Fibroblast of skin of back (primary cell): ENCODE results near the gene TMEM221. TPM values are rescaled to one million over a fixed set of nuclear protein-coding genes. Genes with fewer than 3 reads are reported as not detected.
"Not testable (repeated sequence)": the region's sequence is repeated elsewhere in the genome, so short reads cannot be mapped to it uniquely, and the experiment has no call there.

Experiments used
- DNase-seq: peaks from one replicate; pipeline ENCODE4 v3.0.0-alpha.2; 2013
- polyA plus RNA-seq, 2 experiments: library from polyadenylated mRNA; unstranded; fragments of 120-200 nt; gene quantifications; one replicate each; pipeline ENCODE4 v1.2.1, GENCODE V29; 2013; ENCODE audit not compliant: insufficient read length in 2 of 2

TMEM221 gene
- 0.14 TPM for polyA plus RNA-seq (2013, experiment 1 of 2; ENCODE audit: insufficient read length)
- 0.11 TPM for polyA plus RNA-seq (2013, experiment 2 of 2; ENCODE audit: insufficient read length)

GRCh38 chr19:17448131-17448967 is at the start of gene TMEM221:
Gene TMEM221 (minus strand): TSS chr19:17448668. CDS start chr19:17448462, 206 bp downstream.
- DNase-seq: peak; percentile 31

DNA sequence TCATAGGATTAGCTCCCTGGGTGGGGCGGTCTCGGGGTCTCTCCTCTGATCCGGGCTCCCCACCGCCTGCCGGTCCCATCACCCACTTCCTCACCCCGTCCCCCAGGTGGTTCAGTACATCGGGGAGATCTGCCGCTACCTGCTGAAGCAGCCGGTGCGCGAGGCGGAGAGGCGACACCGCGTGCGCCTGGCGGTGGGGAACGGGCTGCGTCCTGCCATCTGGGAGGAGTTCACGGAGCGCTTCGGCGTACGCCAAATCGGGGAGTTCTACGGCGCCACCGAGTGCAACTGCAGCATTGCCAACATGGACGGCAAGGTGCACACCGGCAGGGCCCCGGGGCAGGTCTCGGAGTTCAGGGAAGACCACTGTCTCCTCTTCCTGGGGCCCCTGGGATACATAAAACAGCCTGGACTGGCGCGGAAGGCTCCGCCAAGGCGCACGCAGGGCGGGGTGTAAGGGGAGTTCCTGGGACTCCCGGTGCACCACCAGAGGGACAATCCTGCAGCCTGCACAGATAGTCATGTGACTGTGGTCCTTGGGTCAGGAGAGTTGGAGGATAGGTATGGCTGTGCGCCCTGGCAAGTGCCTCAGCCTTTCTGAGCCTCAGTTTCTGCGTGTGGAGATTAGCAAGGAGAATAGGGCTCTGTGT is 48.8 kb upstream of the TMEM221 start:
- no peak for DNase-seq

DNA sequence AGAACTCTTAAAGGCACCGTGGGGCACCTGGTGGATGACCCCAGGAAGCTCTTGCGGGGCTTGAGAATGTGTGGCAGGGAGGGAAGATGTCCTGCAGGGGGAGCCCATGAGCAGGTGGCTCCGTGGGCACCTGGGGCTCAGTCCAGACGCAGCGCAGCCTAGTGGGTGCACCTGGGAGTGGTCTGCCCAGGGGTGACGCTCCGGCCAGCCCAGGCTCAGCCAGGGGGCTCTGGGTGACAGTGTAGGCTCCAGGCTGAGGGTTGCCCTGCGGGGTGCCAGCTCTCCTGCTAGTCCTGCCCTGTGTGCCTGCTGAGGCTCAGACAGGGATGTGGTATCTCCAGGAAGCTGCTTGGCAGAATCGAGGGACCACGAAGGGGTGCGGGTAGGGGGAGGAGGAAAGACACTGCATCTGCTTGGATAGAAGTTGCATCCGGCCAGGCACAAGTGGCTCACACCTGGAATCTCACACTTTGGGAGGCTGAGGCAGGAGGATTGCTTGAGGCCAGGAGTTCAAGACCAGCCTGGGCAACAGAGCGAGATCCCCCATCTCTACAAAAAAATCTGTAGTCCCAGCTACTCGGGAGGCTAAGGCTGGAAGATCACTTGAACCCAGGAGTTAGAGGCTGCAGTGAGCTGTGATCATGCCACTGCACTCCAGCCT is 48.0 kb upstream of the TMEM221 start:
- peak; percentile 73 for DNase-seq

DNA sequence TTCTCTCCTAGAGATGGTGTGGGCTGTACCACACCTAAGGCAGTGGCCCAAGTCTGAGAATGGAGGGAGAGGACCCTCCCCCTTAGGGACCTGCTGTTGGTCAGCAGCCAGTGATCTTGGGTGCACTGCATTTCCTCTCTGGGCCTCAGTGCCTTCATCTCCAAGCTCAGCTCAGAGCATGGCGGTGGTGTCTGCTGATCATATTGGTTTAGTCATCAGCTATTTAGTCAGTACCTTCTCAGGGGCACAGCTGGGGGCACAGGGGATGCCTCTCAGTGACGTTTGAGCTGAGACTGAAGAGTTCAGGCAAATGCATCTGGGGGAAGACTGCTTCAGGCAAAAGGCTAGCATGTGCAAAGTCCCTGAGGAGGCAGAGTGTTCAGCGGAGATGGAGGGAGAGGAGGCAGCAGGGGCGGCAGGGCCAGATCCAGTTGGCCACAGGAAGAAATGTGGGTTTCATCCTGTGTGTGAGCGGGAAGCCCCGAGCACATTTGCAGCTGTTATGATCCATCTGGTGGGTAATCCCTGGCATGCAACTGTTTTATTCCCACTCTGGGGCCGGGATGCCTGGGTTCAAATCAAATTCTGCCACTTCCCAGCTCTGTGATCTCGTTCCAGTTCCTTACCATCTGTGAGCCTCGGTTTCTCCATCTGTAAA is 47.3 kb upstream of the TMEM221 start:
- DNase-seq: no peak

- DNase-seq: peak; percentile 86
Observed at GRCh38 chr19:17491287-17491686, 42.8 kb upstream of the TMEM221 start.

DNA sequence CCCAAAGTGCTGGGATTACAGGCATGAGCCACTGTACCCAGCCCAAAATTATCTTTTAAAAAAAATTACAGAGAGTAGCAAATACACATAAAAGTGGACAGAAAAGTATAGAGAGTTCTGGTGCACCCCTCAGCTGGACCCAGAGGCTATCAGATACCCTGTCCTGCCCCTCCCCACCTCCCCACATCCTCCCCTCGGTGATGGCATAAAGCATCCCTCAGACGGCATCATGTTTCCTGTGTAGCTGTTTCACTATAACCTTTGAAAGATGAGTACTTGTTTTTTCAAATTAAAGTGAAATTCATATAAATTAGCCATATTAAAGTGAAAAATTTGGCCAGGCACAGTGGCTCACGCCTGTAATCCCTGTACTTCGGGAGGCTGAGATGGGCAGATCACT is 41.9 kb upstream of the TMEM221 start:
- no peak for DNase-seq

- no peak for DNase-seq
Observed at GRCh38 chr19:17489392-17490030, 41.0 kb upstream of the TMEM221 start.

GRCh38 chr19:17488593-17489391 is 40.3 kb upstream of the TMEM221 start:
- peak; percentile 38 for DNase-seq

DNA sequence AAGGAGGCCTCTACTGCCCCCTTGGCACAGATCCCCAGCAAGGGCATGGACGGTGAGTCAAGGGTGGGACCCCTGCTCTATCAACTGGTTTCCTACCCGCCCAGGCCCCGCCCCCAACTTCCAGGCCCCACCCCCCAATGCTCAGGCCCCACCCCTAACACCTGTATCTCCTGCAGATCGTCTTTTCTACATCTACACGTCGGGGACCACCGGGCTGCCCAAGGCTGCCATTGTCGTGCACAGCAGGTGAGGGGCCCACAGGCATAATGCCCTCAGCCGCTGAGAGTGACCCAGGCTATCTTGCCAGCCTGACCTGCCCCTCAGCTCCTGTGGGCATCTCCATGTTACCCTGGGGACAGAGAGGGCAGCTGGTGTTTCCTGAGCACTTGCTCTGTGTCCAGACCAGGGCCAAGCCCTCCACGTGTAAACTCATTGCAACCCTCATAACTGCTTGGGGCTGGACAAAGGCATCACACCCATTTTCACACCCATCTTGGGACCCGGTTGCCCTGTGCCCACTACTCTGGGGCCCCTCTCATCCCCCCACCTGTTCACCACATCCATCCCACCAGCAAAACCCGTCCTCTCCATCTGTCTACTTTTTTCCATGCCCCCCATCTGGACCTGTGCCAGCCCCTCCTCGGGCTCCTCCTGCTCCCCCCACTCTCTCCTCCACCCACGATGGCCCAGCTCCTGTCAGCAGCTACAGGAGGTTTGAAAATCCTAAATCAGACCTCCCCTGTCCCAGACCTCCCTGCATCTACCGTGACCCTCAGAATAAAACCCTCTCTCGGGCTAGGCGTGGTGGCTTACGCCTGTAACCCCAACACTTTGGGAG is 39.0 kb upstream of the TMEM221 start:
- no peak for DNase-seq

- no peak for DNase-seq
Observed at GRCh38 chr19:17486545-17487240, 38.2 kb upstream of the TMEM221 start.

DNA sequence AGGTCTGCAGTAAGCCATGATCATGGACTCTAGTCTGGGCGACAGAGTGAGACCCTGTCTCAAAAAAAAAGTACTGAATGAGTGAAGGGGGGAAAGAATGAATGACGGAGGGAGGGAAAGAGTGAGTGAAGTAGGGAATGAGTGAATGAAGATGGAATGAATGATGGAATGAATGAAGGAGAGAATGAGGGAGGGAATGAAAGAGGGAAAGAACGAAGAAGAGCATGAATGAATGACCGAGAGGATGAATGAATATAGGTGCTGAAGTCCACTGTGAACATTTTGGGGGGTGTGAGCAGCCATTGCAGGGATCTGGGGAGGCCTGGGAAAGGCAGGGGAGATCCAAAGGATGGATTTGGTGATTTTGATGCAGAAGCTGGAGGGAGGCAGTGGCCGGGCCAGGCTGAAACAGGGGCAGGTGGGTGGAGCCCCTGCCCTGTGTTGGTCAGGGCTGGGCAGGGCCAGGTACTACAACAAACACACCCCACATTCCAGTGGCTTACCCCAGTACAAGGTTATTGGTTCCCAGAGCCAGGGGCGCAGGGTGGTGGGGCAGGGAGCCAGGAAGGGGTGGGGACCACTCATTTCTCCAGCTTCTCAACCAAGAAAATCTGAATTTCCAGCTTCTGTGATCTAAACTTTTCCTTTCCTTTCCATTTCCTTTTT is 36.2 kb upstream of the TMEM221 start:
- no peak for DNase-seq

GRCh38 chr19:17483605-17484002 is 35.1 kb upstream of the TMEM221 start:
- DNase-seq: no peak

DNA sequence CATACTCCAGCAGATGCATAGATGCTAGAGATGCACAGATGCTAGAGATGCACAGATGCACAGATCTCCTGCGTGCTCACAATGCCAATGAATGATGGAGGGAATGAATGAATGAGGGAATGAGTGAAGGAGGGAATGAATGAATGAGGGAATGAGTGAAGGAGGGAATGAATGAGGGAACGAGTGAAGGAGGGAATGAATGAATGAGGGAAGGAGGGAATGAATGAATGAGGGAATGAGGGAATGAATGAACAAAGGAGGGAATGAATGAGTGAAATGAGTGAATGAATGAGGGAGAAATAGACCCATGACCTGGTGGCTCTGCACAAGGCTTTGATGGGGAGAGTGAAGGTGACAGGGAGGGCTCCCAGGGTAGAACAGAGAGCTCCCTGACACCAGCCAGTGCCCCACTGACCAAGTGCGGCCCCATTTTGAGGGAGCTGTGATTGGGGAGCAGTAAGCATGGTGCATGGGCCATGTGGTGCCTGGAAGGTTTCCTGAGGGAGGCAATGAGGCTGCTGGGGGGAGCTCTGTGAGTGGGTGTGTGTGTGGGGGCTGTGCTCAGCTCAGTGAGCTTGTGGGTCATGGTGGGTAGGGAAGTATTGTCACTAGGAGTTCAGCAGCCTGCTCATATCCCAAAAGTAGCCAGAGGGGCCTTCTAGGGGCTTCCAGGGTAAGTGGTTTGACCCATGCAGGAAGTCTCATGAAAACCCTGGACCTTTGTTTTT is 34.6 kb upstream of the TMEM221 start:
- no peak for DNase-seq

DNA sequence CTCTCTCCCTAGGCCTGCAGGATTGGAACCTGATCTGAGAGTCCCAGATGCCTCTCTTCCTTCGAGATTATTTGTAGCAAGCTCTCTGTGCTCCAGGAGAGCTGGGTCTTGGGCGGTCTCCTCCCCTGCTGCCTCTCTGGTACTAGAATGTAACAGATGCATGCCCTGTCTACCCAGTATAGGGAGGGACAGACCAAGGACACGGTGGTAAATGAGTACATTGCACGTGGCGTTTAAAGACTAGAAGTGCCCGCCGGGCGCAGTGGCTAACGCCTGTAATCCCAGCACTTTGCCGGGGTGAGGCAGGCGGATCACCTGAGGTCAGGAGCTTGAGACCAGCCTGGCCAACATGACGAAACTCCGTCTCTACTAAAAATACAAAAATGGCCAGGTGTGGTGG is 33.5 kb upstream of the TMEM221 start:
- DNase-seq: no peak

GRCh38 chr19:17479325-17479791 is 30.9 kb upstream of the TMEM221 start:
- peak; percentile 91 for DNase-seq

DNA sequence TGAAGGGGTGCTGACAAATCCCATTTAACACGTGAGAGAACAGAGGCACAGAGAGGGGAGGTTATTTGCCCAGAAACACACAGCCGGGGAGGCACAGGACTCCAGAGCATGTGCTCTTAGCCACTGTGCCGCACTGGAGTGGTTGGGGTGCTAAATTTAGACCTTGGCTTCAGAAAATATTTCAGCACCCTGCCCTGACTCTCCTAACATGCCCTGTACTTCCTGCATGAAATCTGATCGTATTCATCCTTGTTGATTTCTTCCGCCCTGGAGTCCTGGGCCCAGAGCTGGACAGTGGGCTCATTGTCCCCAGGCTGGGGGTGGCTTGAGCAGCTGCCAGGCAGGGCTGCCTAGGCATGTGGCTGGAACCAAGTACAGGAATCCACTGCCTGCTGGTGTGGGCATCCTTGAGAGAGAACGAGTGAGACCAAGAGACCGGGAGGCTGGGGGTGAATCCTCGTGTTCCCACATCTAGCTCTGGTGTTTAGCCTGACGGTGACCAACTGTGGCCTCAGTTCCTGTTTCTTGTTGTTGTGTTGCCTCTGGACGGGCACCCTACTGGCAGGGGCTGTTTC is 27.2 kb upstream of the TMEM221 start:
- DNase-seq: peak; percentile 79

DNA sequence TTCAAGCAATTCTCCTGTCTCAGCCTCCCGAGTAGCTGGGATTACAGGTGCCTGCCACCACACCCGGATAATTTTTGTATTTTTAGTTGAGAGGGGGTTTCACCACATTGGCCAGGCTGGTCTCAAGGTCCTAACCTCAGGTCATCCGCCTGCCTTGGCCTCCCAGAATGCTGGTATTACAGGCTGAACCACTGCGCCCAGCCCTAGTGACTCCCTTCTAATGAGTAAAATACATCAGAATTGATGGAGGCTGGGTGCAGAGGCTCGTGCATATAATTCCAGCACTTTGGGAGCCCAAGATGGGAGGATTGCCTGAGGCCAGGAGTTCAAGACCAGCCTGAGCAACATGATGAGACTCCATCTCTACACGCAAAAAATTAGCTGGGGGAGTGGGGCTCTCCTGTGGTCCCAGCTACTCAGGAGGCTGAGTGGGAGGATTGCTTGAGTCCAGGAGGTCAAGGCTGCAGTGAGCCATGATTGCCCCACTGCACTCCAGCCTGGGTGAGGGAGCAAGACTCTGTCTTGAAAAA is 26.6 kb upstream of the TMEM221 start:
- DNase-seq: not testable (repeated sequence)

- peak; percentile 80 for DNase-seq
Observed at GRCh38 chr19:17473041-17473440, 24.6 kb upstream of the TMEM221 start.
